Subcutaneous adipose tissue (tissue), 4 donors: ENCODE results near the gene CLN6. TPM values are rescaled to one million over a fixed set of nuclear protein-coding genes. Genes with fewer than 3 reads are reported as not detected.

ENCODE experiments used
- CTCF ChIP-seq: fragments of 450-650 bp; IDR thresholded peaks from one replicate; pipeline ENCODE4 v1.5.1; 2016; ENCODE audit warnings: low read depth, mild to moderate bottlenecking, control low read depth, antibody characterized with exemption, moderate library complexity
- total RNA-seq, 4 donors: library from RNA; depleted of rRNA; stranded (reverse); fragments of >200 nt; gene quantifications; one replicate each; pipeline ENCODE4 v1.1.0, GENCODE V29; 2016

Gene CLN6
- total RNA-seq, 4 donors from 2014 or later, result 10.1 to 21.9 (median 17.2) TPM

- no peak for TF ChIP-seq CTCF
Observed at GRCh38 chr15:68218331-68218730, 11.2 kb downstream of the CLN6 start.

GRCh38 chr15:68217341-68217740 is 12.2 kb downstream of the CLN6 start:
- TF ChIP-seq CTCF, result no peak

DNA sequence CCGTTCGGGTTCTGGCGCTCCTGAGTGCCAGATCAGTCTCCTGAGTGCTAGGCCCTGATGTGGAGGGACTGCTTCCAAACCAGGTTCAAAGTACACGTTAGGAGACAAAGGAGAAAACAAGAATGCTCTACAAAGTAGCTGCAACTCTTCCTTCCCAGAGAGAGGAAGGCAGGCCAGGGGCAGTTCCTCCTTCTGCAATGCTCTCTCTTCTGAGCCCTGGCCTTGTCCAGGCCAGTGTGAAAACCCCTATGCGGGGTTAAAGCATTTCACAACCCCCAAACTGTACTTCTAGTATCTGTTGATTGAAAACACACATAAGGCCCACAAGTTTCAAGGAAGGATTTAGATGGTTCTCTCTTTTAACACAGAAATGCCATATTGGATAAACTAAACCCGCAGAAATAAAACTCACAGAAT is 14.7 kb downstream of the CLN6 start:
- no peak for TF ChIP-seq CTCF

DNA sequence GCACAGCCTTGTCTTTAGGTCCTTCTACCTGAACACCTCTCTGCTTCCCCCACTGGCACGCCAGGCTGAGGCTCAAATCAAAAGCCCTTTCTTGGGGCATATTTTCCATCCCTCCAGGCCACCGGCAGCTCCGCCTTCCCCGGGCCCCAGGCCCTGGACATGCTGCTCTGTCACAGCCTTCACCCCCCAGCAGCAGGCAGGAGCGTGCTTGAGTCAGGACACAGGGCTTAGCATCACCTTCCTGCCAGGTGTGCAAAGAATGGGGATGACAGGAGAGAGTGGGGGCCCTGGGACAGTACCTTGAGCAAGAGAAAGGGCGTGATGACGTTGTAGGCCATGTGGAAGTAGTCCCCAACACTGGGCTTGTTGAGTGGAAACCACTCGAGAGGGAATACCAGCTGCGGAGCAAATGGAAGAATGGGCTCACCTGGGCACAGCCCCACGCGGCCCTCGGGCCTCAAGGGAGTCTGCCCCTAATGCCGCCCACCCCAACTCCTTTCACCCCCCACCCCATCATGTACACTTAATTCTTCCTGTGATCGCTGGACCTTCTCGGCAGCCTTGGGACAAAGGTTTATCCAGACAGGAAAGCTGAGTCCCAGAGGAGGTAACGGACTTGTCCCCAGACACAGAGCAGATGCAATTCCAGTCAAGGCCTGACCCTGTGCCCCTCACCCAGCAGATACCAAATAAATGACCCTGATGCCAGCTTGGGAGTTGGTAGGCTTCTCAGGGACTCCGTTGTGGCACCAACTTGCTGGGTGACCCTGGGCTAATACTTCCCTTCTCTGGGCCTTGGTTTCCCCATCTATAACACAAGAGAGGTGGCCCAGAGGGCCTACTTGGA is 15.3 kb downstream of the CLN6 start:
- no peak for TF ChIP-seq CTCF

DNA sequence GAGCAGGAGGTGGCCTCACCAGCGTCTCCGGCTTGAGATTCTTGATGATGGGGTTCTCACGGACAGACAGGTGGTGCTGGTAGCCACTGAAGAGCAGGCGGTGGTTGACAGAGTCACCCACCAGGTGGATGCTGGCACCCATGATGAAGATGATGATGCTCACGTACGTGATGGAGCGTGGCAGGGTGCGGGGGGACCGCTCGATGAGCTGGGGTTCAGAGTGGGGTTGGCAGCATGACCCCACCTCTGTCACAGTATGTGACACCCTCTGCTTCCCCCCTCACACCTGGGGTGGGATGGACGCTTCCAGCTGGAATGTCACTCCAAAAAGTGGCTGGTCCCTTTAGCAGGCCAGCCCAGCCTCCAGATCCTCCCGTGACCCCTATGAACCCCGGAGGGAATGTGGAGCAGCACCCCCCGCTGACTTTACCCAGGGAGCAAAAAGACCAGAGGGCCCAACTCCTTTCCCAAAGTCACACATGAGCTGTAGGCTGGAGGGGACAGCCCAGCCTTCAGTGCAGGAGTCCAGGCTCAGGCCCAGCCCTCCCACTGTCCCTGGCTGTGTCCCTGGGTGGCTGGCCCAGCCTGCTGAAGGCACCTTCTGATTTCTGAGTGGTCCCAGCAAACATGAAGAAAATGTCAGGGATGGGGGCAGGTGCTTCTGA is 17.7 kb downstream of the CLN6 start:
- TF ChIP-seq CTCF, result no peak

- TF ChIP-seq CTCF, result no peak
Observed at GRCh38 chr15:68210821-68211655, 18.5 kb downstream of the CLN6 start.

DNA sequence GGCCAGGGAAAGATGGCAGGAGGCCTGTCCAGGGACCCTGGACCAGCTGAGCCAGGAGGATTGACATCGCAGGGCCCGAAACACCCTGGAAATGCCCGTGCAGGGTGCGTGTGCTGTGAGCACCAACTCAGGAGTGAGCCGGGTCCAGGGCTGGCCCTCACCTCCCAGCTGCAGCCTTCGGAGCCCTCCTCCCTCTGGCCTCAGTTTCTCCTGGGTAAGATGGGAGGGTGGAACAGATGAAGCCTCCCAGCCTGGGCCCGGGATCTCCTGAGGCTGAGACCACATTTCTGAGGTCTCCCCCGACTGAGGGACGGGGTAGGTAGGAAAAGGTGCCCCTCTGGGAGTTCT is 19.1 kb downstream of the CLN6 start:
- TF ChIP-seq CTCF, result no peak
